Mesenchymal stem cell (in vitro differentiated cells and primary cell): ENCODE results near the gene EEPD1.

Source experiments
- DNase-seq: peaks from one replicate; pipeline ENCODE4 v3.0.0-alpha.2; 2013
- H2AFZ ChIP-seq: one replicate; pipeline ENCODE4 v1.6.1; 2013; ENCODE audit warnings: low read depth, mild to moderate bottlenecking, control low read depth, inconsistent platforms, low read length, moderate library complexity
- H2AK5ac ChIP-seq: 2 replicates; pipeline ENCODE4 v1.6.1; 2013; ENCODE audit warnings: low read length, moderate library complexity, mild to moderate bottlenecking, inconsistent platforms; ENCODE audit not compliant: severe bottlenecking
- H2BK120ac ChIP-seq: one replicate; pipeline ENCODE4 v1.6.1; 2013; ENCODE audit warnings: low read depth, mild to moderate bottlenecking, inconsistent platforms, low read length, moderate library complexity
- H2BK12ac ChIP-seq, 2 experiments: one replicate each; pipeline ENCODE4 v1.6.1; 2013; ENCODE audit warnings: inconsistent platforms in 2 of 2, low read length in 2 of 2, mild to moderate bottlenecking in 2 of 2, moderate library complexity in 2 of 2, control low read depth in 1 of 2
- H2BK15ac ChIP-seq: one replicate; pipeline ENCODE4 v1.6.1; 2013; ENCODE audit warnings: mild to moderate bottlenecking, low read depth, inconsistent platforms; ENCODE audit not compliant: poor library complexity, severe bottlenecking
- H2BK5ac ChIP-seq: 2 replicates; pipeline ENCODE4 v1.6.1; 2013; ENCODE audit warnings: low read depth, mild to moderate bottlenecking, low read length, control low read depth, inconsistent platforms; ENCODE audit not compliant: poor library complexity, severe bottlenecking
- H3K14ac ChIP-seq, 2 experiments: one replicate each; pipeline ENCODE4 v1.6.1; 2013; ENCODE audit warnings: inconsistent platforms in 2 of 2, low read length in 2 of 2, control low read depth in 1 of 2, mild to moderate bottlenecking in 1 of 2, moderate library complexity in 1 of 2
- H3K18ac ChIP-seq, 2 experiments: one replicate each; pipeline ENCODE4 v1.6.1; 2013; ENCODE audit warnings: inconsistent platforms in 2 of 2, low read length in 2 of 2, control low read depth in 1 of 2, low read depth in 1 of 2, mild to moderate bottlenecking in 1 of 2
- H3K23ac ChIP-seq, 2 experiments: one replicate each; pipeline ENCODE4 v1.6.1; 2013; ENCODE audit warnings: inconsistent platforms in 2 of 2, low read length in 2 of 2, mild to moderate bottlenecking in 2 of 2, moderate library complexity in 2 of 2, control low read depth in 1 of 2
- H3K27ac ChIP-seq: 2 replicates; pipeline ENCODE4 v1.5.1; 2013; ENCODE audit warnings: mild to moderate bottlenecking, moderate library complexity, low read length, control low read depth, inconsistent platforms; ENCODE audit not compliant: poor library complexity, severe bottlenecking
- H3K27me3 ChIP-seq, 2 experiments: 2 replicates each; pipeline versions ENCODE4 v1.6.1 to v1.7.0; 2013; ENCODE audit warnings: low read length in 2 of 2, mild to moderate bottlenecking in 2 of 2, moderate library complexity in 2 of 2, control low read depth in 1 of 2, inconsistent platforms in 1 of 2; ENCODE audit not compliant: control insufficient read depth in 1 of 2, insufficient read depth in 1 of 2
- H3K36me3 ChIP-seq, 2 experiments: 2 replicates each; pipeline versions ENCODE4 v1.6.1 to v1.7.0; 2013; ENCODE audit warnings: low read length in 2 of 2, control low read depth in 1 of 2, inconsistent platforms in 1 of 2, low read depth in 1 of 2, mild to moderate bottlenecking in 1 of 2; ENCODE audit not compliant: insufficient read depth in 2 of 2, control insufficient read depth in 1 of 2
- H3K4ac ChIP-seq, 2 experiments: one replicate each; pipeline ENCODE4 v1.6.1; 2013; ENCODE audit warnings: inconsistent platforms in 2 of 2, low read length in 2 of 2, mild to moderate bottlenecking in 2 of 2, moderate library complexity in 2 of 2, control low read depth in 1 of 2, low read depth in 1 of 2
- H3K4me1 ChIP-seq: 2 replicates; pipeline ENCODE4 v1.6.1; 2013; ENCODE audit warnings: low read depth, low read length, control low read depth; ENCODE audit not compliant: control insufficient read depth, insufficient read depth
- H3K4me2 ChIP-seq: 2 replicates; pipeline ENCODE4 v1.6.1; 2013; ENCODE audit warnings: low read length, mild to moderate bottlenecking, inconsistent platforms; ENCODE audit not compliant: poor library complexity, severe bottlenecking
- H3K4me3 ChIP-seq, 2 experiments: 2 replicates each; pipeline versions ENCODE4 v1.5.1 to v1.7.0; 2013; ENCODE audit warnings: low read length in 2 of 2, mild to moderate bottlenecking in 2 of 2, control low read depth in 1 of 2, low read depth in 1 of 2; ENCODE audit not compliant: insufficient read depth in 1 of 2
- H3K79me1 ChIP-seq: replicated peaks from 2 replicates; pipeline ENCODE4 v1.6.1; 2013; ENCODE audit warnings: mild to moderate bottlenecking, control low read depth, low read length, inconsistent platforms; ENCODE audit not compliant: poor library complexity, severe bottlenecking
- H3K9ac ChIP-seq: 2 replicates; pipeline ENCODE4 v1.7.0; 2013; ENCODE audit warnings: mild to moderate bottlenecking, low read length, moderate library complexity
- H3K9me3 ChIP-seq: 2 replicates; pipeline ENCODE4 v1.7.0; 2013; ENCODE audit warnings: mild to moderate bottlenecking, low read length; ENCODE audit not compliant: control insufficient read depth
- H4K8ac ChIP-seq: one replicate; pipeline ENCODE4 v1.6.1; 2013; ENCODE audit warnings: inconsistent platforms, mild to moderate bottlenecking, low read length, moderate library complexity
- H4K91ac ChIP-seq: one replicate; pipeline ENCODE4 v1.6.1; 2013; ENCODE audit warnings: mild to moderate bottlenecking, low read length, inconsistent platforms
- WGBS: methylation state at CpG from one replicate; pipeline ENCODE4 v1.1.7; 2013; ENCODE audit warnings: mixed read lengths; 5-methylcytosine and 5-hydroxymethylcytosine counted together

EEPD1 gene

DNA sequence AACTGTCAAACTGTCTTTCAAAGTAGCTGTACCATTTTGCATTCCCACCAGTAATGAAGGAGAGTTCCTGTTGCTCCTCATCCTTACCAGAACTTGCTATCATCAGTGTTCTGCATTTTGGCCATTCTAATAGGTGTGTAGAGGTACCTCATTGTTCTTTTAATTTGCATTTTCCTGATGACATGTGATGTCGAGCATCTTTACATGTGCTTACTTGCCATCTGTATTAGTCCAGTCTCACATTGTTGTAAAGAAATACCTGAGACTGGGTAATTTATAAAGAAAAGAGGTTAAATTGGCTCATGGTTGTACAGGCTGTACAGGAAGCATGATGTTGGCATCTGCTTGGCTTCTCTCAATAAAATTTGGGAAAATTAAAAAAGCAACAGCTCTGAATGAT lies 38.7 kb upstream of the EEPD1 start:
- H3K79me1 ChIP-seq, result no peaks in the 10 kb centered on the region

GRCh38 chr7:36115448-36116321 lies 37.4 kb upstream of the EEPD1 start:
- no peak overlapping the region for H2BK120ac ChIP-seq

More for the DNA sequence above, 38.7 kb upstream of the EEPD1 start:
- Histone ChIP-seq H2AK5ac (no peak overlapping the region), H3K18ac (no peak overlapping the region), H4K91ac (no peak overlapping the region), H3K27ac (no peak overlapping the region), H3K9me3 (no peaks in the 10 kb centered on the region), H3K4me3 (no peak overlapping the region), H2AFZ (no peak overlapping the region), H3K4ac (no peak overlapping the region), H3K4me1 (peaks cover 10% of the 10 kb centered on the region), H3K4me2 (no peak overlapping the region), H2BK120ac (no peak overlapping the region), H4K8ac (no peak overlapping the region), H2BK12ac (no peak overlapping the region), H2BK15ac (no peak overlapping the region), H3K27me3 (no peaks in the 10 kb centered on the region), H3K23ac (no peak overlapping the region), H3K14ac (no peak overlapping the region), H2BK5ac (no peak overlapping the region), H3K36me3 (no peaks in the 10 kb centered on the region), H3K9ac (no peak overlapping the region)
- no CpG with 5 or more reads among the region's 1 CpG for WGBS
- no peak for DNase-seq

GRCh38 chr7:36116347-36117202 lies 36.5 kb upstream of the EEPD1 start:
- H2BK5ac ChIP-seq, result peak overlapping the region; percentile 86
- H3K4me1 ChIP-seq, result peaks cover 10% of the 10 kb centered on the region
- H2AFZ ChIP-seq, result no peak overlapping the region
- no peak overlapping the region for H4K91ac ChIP-seq
- H3K9ac ChIP-seq, result peak overlapping the region; percentile 62
- no peak overlapping the region for H3K4ac ChIP-seq
- no peak overlapping the region for H2BK15ac ChIP-seq
- peak overlapping the region in 1 of 2 experiments; percentile 16 for H3K18ac ChIP-seq
- no peaks in the 10 kb centered on the region for H3K27me3 ChIP-seq
- H3K4me2 ChIP-seq, result no peak overlapping the region
- H4K8ac ChIP-seq, result no peak overlapping the region
- H3K79me1 ChIP-seq, result no peaks in the 10 kb centered on the region
- 64% methylated on average over 5 of the region's 5 CpGs for WGBS
- no peak for DNase-seq
- H3K14ac ChIP-seq, result peak overlapping the region in 1 of 2 experiments; percentile 72
- no peak overlapping the region for H2BK120ac ChIP-seq
- no peaks in the 10 kb centered on the region for H3K9me3 ChIP-seq
- peak overlapping the region; percentile 81 for H2AK5ac ChIP-seq
- H3K36me3 ChIP-seq, result no peaks in the 10 kb centered on the region
- H2BK12ac ChIP-seq, result peak overlapping the region in 1 of 2 experiments; percentile 96
- H3K27ac ChIP-seq, result peak overlapping the region; percentile 77
- H3K23ac ChIP-seq, result no peak overlapping the region
- peak overlapping the region in 1 of 2 experiments; percentile 28 for H3K4me3 ChIP-seq

More at GRCh38 chr7:36115448-36116321, 37.4 kb upstream of the EEPD1 start:
- DNase-seq, result peak; percentile 94
- peak overlapping the region in 1 of 2 experiments; percentile 28 for H3K4me3 ChIP-seq
- H2BK5ac ChIP-seq, result no peak overlapping the region
- H3K4ac ChIP-seq, result no peak overlapping the region
- no peak overlapping the region for H2AK5ac ChIP-seq
- peak overlapping the region; percentile 46 to 57 for H2BK12ac ChIP-seq
- no peaks in the 10 kb centered on the region for H3K9me3 ChIP-seq
- H3K4me1 ChIP-seq, result peaks cover 10% of the 10 kb centered on the region
- no peak overlapping the region for H4K8ac ChIP-seq
- no peaks in the 10 kb centered on the region for H3K27me3 ChIP-seq
- no peak overlapping the region for H4K91ac ChIP-seq
- peak overlapping the region; percentile 62 for H3K9ac ChIP-seq
- peak overlapping the region; percentile 77 for H3K27ac ChIP-seq
- H3K18ac ChIP-seq, result peak overlapping the region in 1 of 2 experiments; percentile 50
- 57% methylated on average over 7 of the region's 9 CpGs for WGBS
- peak overlapping the region; percentile 3 for H2AFZ ChIP-seq
- no peak overlapping the region for H3K23ac ChIP-seq
- H3K36me3 ChIP-seq, result no peaks in the 10 kb centered on the region
- H3K4me2 ChIP-seq, result peak overlapping the region; percentile 12
- no peak overlapping the region for H3K14ac ChIP-seq
- H3K79me1 ChIP-seq, result no peaks in the 10 kb centered on the region
- no peak overlapping the region for H2BK15ac ChIP-seq
